Measurements from ENCODE around the gene SIRPA. TPM values are rescaled to one million over a fixed set of nuclear protein-coding genes. Genes with fewer than 3 reads are reported as not detected.
A peak's percentile ranks its signal among the peaks of the same experiment; 100 is the strongest.

The SIRPA gene
- total and polyA plus RNA-seq, 4 donors: 16.6 to 123 (median 52.6) TPM

- no peak for TF ChIP-seq CTCF (IDR thresholded peaks at IDR 0.05; ENCODE audit: control extremely low read depth, extremely low read depth)
- H3K27ac ChIP-seq (ENCODE audit: low read depth in 1 of 2, low read length in 1 of 2): no peak overlapping the region
- no peak overlapping the region for H3K9ac ChIP-seq (ENCODE audit: insufficient read depth in 1 of 2, low read length in 2 of 2)
- ATAC-seq (ENCODE audit: insufficient read depth, low FRiP score) (peak; percentile 21), DNase-seq (no peak)
- H3K9me3 ChIP-seq (ENCODE audit: control insufficient read depth in 4 of 4, insufficient read depth in 3 of 4, low read length in 3 of 4): no peaks in the 10 kb centered on the region
- H3K36me3 ChIP-seq (ENCODE audit: control insufficient read depth in 4 of 4, insufficient read depth in 4 of 4, low read length in 4 of 4): no peaks in the 10 kb centered on the region
- no peak overlapping the region for H3K4me3 ChIP-seq
- H3K27me3 ChIP-seq (ENCODE audit: control insufficient read depth in 3 of 3, insufficient read depth in 3 of 3, low read length in 2 of 3): peaks cover 0 to 72% (median 16%) of the 10 kb centered on the region in 3 donors
- H3K4me1 ChIP-seq (ENCODE audit: control insufficient read depth in 5 of 5, insufficient read depth in 5 of 5, low read length in 5 of 5): peaks cover 0 to 12% (median 0%) of the 10 kb centered on the region in 5 donors
- 36 to 48% methylated on average over 7 of the region's 7 CpGs for WGBS, 2 donors
Observed at GRCh38 chr20:1888796-1889463, 6.3 kb upstream of the SIRPA start.

- peaks cover 0 to 68% (median 14%) of the 10 kb centered on the region in 3 donors for H3K27me3 ChIP-seq (ENCODE audit: control insufficient read depth in 3 of 3, insufficient read depth in 3 of 3, low read length in 2 of 3)
- H3K9ac ChIP-seq (ENCODE audit: insufficient read depth in 1 of 2, low read length in 2 of 2): no peak overlapping the region
- no peak overlapping the region for H3K27ac ChIP-seq (ENCODE audit: low read depth in 1 of 2, low read length in 1 of 2)
- DNase-seq (no peak), ATAC-seq (ENCODE audit: insufficient read depth, low FRiP score) (no peak)
- H3K9me3 ChIP-seq (ENCODE audit: control insufficient read depth in 4 of 4, insufficient read depth in 3 of 4, low read length in 3 of 4): no peaks in the 10 kb centered on the region
- peaks cover 0 to 12% (median 0%) of the 10 kb centered on the region in 5 donors for H3K4me1 ChIP-seq (ENCODE audit: control insufficient read depth in 5 of 5, insufficient read depth in 5 of 5, low read length in 5 of 5)
- TF ChIP-seq CTCF (IDR thresholded peaks at IDR 0.05; ENCODE audit: control extremely low read depth, extremely low read depth): no peak
- WGBS, 2 donors: 74 to 86% methylated on average over 14 of the region's 14 CpGs
- no peak overlapping the region for H3K4me3 ChIP-seq
- H3K36me3 ChIP-seq (ENCODE audit: control insufficient read depth in 4 of 4, insufficient read depth in 4 of 4, low read length in 4 of 4): no peaks in the 10 kb centered on the region
Observed at GRCh38 chr20:1890469-1891262, 4.5 kb upstream of the SIRPA start.

- Histone ChIP-seq H3K4me1 (ENCODE audit: control insufficient read depth in 5 of 5, insufficient read depth in 5 of 5, low read length in 5 of 5) (peaks cover 0 to 12% (median 0%) of the 10 kb centered on the region in 5 donors), H3K9me3 (ENCODE audit: control insufficient read depth in 4 of 4, insufficient read depth in 3 of 4, low read length in 3 of 4) (no peaks in the 10 kb centered on the region), H3K36me3 (ENCODE audit: control insufficient read depth in 4 of 4, insufficient read depth in 4 of 4, low read length in 4 of 4) (no peaks in the 10 kb centered on the region), H3K27me3 (ENCODE audit: control insufficient read depth in 3 of 3, insufficient read depth in 3 of 3, low read length in 2 of 3) (peaks cover 0 to 76% (median 19%) of the 10 kb centered on the region in 3 donors), H3K9ac (ENCODE audit: insufficient read depth in 1 of 2, low read length in 2 of 2) (no peak overlapping the region), H3K27ac (ENCODE audit: low read depth in 1 of 2, low read length in 1 of 2) (no peak overlapping the region), H3K4me3 (no peak overlapping the region)
- DNase-seq: no peak
- 74 to 86% methylated on average over 17 of the region's 17 CpGs for WGBS, 2 donors
- TF ChIP-seq CTCF (IDR thresholded peaks at IDR 0.05; ENCODE audit: control extremely low read depth, extremely low read depth): no peak
- ATAC-seq (ENCODE audit: insufficient read depth, low FRiP score): no peak
Observed at GRCh38 chr20:1891263-1892118, 3.7 kb upstream of the SIRPA start.

Data from lung (tissue), 12 donors.